Parathyroid adenoma (tissue), 2 donors: Measurements from ENCODE around the gene GOLGA8B.
"Not testable (repeated sequence)": the region's sequence is repeated elsewhere in the genome, so short reads cannot be mapped to it uniquely, and the experiment has no call there.

Experiments
- H2AFZ ChIP-seq: fragments of 300-600 bp; sonication (generic); one replicate; pipeline ENCODE4 v1.7.0; 2017; ENCODE audit warnings: antibody characterized with exemption, mild to moderate bottlenecking
- H3K27ac ChIP-seq: fragments of 300-600 bp; sonication (generic); one replicate; pipeline ENCODE4 v1.7.0; 2017
- H3K27me3 ChIP-seq: fragments of 300-600 bp; sonication (generic); one replicate; pipeline ENCODE4 v1.7.0; 2017; ENCODE audit warnings: low read length; ENCODE audit not compliant: control insufficient read depth, insufficient read depth
- H3K36me3 ChIP-seq: fragments of 300-600 bp; sonication (generic); one replicate; pipeline ENCODE4 v1.7.0; 2017; ENCODE audit warnings: low read length; ENCODE audit not compliant: control insufficient read depth, insufficient read depth
- H3K4me1 ChIP-seq: fragments of 300-600 bp; sonication (generic); one replicate; pipeline ENCODE4 v1.7.0; 2017; ENCODE audit warnings: control low read depth
- H3K4me2 ChIP-seq: fragments of 300-600 bp; sonication (generic); one replicate; pipeline ENCODE4 v1.7.0; 2017; ENCODE audit warnings: low read length
- H3K4me3 ChIP-seq: fragments of 300-600 bp; sonication (generic); one replicate; pipeline ENCODE4 v1.7.0; 2017; ENCODE audit warnings: low read depth, low read length
- H3K79me2 ChIP-seq: fragments of 300-600 bp; sonication (generic); one replicate; pipeline ENCODE4 v1.7.0; 2017; ENCODE audit warnings: control low read depth
- H3K9ac ChIP-seq: fragments of 300-600 bp; sonication (generic); one replicate; pipeline ENCODE4 v1.7.0; 2017; ENCODE audit warnings: mild to moderate bottlenecking
- H3K9me3 ChIP-seq: fragments of 300-600 bp; sonication (generic); one replicate; pipeline ENCODE4 v1.7.0; 2017; ENCODE audit warnings: low read length; ENCODE audit not compliant: control insufficient read depth
- CTCF ChIP-seq: fragments of 300-600 bp; sonication (generic); IDR thresholded peaks from one replicate; pipeline ENCODE4 v1.7.0; 2017; ENCODE audit warnings: antibody characterized with exemption, mild to moderate bottlenecking
- donor health status: primary hyperparathyroidism.

The GOLGA8B gene

DNA sequence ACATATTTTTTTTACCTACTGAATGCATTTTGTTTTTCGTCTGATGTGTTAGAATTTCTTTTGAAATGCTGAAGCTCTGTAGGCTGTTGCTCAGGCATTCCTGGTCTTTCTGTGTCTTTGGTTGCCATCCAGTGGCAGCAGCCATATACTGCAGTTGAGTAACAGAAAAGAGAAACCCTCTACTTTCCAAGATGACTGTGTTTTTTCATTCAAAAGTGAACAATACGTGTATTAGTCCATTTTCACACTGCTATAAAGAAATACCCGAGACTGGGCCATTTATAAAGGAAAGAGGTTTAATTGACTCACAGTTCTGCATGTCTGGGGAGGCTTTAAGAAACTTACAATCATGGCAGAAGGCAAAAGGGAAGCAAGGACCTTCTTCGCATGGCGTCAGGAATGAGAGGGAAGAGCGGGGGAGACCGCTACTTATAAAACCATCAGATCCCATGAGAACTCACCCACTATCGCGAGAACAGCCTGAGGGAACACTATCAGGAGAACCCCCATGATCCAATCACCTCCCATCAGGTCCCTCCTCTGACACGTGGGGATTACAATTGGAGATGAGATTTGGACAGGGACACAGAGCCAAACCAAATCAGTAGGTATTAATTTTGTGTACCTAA is 4.7 kb upstream of the GOLGA8B start:
- Histone ChIP-seq H3K9ac (no peak overlapping the region), H3K27ac (no peak overlapping the region), H3K27me3 (no peaks in the 10 kb centered on the region), H3K4me2 (peak overlapping the region; percentile 36), H3K36me3 (no peaks in the 10 kb centered on the region), H2AFZ (peak overlapping the region; percentile 54), H3K79me2 (no peaks in the 10 kb centered on the region), H3K9me3 (no peaks in the 10 kb centered on the region), H3K4me3 (no peak overlapping the region), H3K4me1 (no peaks in the 10 kb centered on the region)
- TF ChIP-seq CTCF, result peak; percentile 58

GRCh38 chr15:34585966-34586365 is 2.5 kb upstream of the GOLGA8B start:
- H3K79me2 ChIP-seq, H3K9ac ChIP-seq, H3K36me3 ChIP-seq, H2AFZ ChIP-seq, H3K4me1 ChIP-seq, H3K9me3 ChIP-seq, H3K4me3 ChIP-seq, H3K27me3 ChIP-seq, H3K27ac ChIP-seq, H3K4me2 ChIP-seq: not testable (repeated sequence)

- H3K9ac ChIP-seq, result no peak overlapping the region
- H2AFZ ChIP-seq, result no peak overlapping the region
- H3K4me2 ChIP-seq, result no peak overlapping the region
- no peak for TF ChIP-seq CTCF
- H3K36me3 ChIP-seq, result no peaks in the 10 kb centered on the region
- H3K79me2 ChIP-seq, result peaks cover 4% of the 10 kb centered on the region
- H3K4me3 ChIP-seq, result no peak overlapping the region
- peaks cover 3% of the 10 kb centered on the region for H3K4me1 ChIP-seq
- H3K27me3 ChIP-seq, result no peaks in the 10 kb centered on the region
- H3K9me3 ChIP-seq, result no peaks in the 10 kb centered on the region
- no peak overlapping the region for H3K27ac ChIP-seq
These were observed 1.5 kb upstream of the GOLGA8B start for GRCh38 chr15:34584996-34585395.

GRCh38 chr15:34584330-34584668 is 848 bp upstream of the GOLGA8B start:
- Histone ChIP-seq H3K4me2 (peak overlapping the region; percentile 89), H3K9me3 (no peaks in the 10 kb centered on the region), H3K9ac (no peak overlapping the region), H3K27ac (no peak overlapping the region), H3K79me2 (peaks cover 4% of the 10 kb centered on the region), H3K4me1 (peaks cover 3% of the 10 kb centered on the region), H3K27me3 (no peaks in the 10 kb centered on the region), H2AFZ (peak overlapping the region; percentile 80), H3K4me3 (peak overlapping the region; percentile 61), H3K36me3 (no peaks in the 10 kb centered on the region)
- TF ChIP-seq CTCF, result no peak

DNA sequence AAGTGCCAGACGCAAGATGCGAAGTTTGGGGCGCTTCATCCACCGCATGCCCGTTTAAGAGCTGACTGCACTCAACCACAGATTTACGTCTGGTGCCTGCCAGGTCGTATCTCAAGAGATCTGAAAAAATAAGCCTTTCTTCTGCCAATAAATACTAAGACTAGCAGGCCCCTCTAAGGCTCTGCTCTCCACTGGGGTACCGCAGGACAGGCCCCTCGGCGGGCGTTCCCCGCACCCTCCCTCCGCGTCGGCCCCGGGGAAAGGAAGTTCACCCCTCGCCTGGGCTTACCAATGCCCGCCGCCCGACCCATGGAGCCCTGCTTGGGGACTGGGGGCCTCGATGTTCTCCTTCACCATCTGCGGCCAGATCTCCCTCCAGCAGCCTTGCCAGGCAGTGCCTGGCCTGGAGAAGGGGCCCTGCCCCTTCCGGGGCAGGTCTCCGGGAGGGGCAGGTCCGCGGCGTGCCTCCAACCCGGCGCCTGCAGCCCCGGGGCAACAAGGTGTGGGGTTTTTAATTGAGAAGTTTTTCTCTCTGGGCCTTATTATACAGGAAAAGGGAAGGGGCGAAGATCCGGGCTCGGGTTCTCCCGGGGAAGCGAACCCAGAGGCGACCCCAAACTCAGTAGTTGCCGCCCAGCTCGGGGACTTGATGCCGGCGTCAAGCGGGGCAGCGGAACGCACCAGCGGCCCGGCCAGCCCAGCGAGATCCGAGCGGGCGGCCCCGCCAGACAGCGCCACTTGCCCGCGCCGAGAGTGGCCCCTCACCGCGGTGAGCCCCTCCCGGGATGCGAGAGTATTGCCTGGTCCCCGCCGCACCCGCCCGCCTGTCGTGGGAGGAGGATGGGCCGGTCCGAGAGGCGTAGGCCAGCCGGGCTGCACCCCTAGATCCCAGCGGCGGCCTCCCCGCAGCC is 735 bp downstream of the GOLGA8B start:
- Histone ChIP-seq H3K4me3 (peak overlapping the region; percentile 61), H3K27me3 (no peaks in the 10 kb centered on the region), H3K4me2 (peak overlapping the region; percentile 89), H3K36me3 (no peaks in the 10 kb centered on the region), H3K4me1 (peaks cover 3% of the 10 kb centered on the region), H3K27ac (no peak overlapping the region), H2AFZ (peak overlapping the region; percentile 75), H3K79me2 (peaks cover 4% of the 10 kb centered on the region), H3K9ac (no peak overlapping the region), H3K9me3 (no peaks in the 10 kb centered on the region)
- TF ChIP-seq CTCF, result no peak

GRCh38 chr15:34581687-34582460 is 1.6 kb downstream of the GOLGA8B start:
- H3K27me3 ChIP-seq, H3K36me3 ChIP-seq, H3K27ac ChIP-seq, H3K79me2 ChIP-seq, H3K9ac ChIP-seq, H3K4me1 ChIP-seq, H3K9me3 ChIP-seq: not testable (repeated sequence)
- Histone ChIP-seq H3K4me3 (peak overlapping the region; percentile 61), H2AFZ (peak overlapping the region; percentile 75), H3K4me2 (peak overlapping the region; percentile 89)
